ENCODE results near the gene KCNIP1.

KCNIP1 gene

GRCh38 chr5:170631466-170632195, 127.8 kb downstream of the KCNIP1 start:
- DNase-seq, result peak; percentile 77

GRCh38 chr5:170632266-170632984, 128.6 kb downstream of the KCNIP1 start:
- no peak for DNase-seq

GRCh38 chr5:170632985-170633234, 129.1 kb downstream of the KCNIP1 start:
- DNase-seq, result peak; percentile 7

- no peak for DNase-seq
Measured at GRCh38 chr5:170633235-170634081, 129.6 kb downstream of the KCNIP1 start.

- DNase-seq, result no peak
Measured at GRCh38 chr5:170634256-170634990, 130.6 kb downstream of the KCNIP1 start.

- DNase-seq, result no peak
Measured at GRCh38 chr5:170635706-170636105, 131.9 kb downstream of the KCNIP1 start.

- no peak for DNase-seq
Measured at GRCh38 chr5:170636206-170636605, 132.4 kb downstream of the KCNIP1 start.

- no peak for DNase-seq
Measured at GRCh38 chr5:170636801-170637477, 133.1 kb downstream of the KCNIP1 start.

- DNase-seq, result no peak
Measured at GRCh38 chr5:170638051-170638450, 134.2 kb downstream of the KCNIP1 start.

- peak; percentile 62 for DNase-seq
Measured at GRCh38 chr5:170638454-170639220, 134.8 kb downstream of the KCNIP1 start.

GRCh38 chr5:170639221-170639925, 135.6 kb downstream of the KCNIP1 start:
- no peak for DNase-seq

GRCh38 chr5:170640731-170641588, 137.1 kb downstream of the KCNIP1 start:
- no peak for DNase-seq

- DNase-seq, result no peak
Measured at GRCh38 chr5:170641589-170642031, 137.8 kb downstream of the KCNIP1 start.

- DNase-seq, result no peak
Measured at GRCh38 chr5:170642066-170642735, 138.4 kb downstream of the KCNIP1 start.

- DNase-seq, result no peak
Measured at GRCh38 chr5:170642776-170643436, 139.1 kb downstream of the KCNIP1 start.

GRCh38 chr5:170643591-170643990, 139.8 kb downstream of the KCNIP1 start:
- DNase-seq, result no peak

GRCh38 chr5:170644501-170644900, 140.7 kb downstream of the KCNIP1 start:
- no peak for DNase-seq

- no peak for DNase-seq
Measured at GRCh38 chr5:170648541-170648940, 144.7 kb downstream of the KCNIP1 start.

GRCh38 chr5:170650850-170651249, 147.0 kb downstream of the KCNIP1 start:
- no peak for DNase-seq
